ENCODE data around the gene LAMA4.

The LAMA4 gene

GRCh38 chr6:112221561-112221960 is 32.8 kb downstream of the LAMA4 start:
- no peak overlapping the region for H3K4me3 ChIP-seq
- H3K36me3 ChIP-seq (ENCODE audit: insufficient read depth, low read length): no peaks in the 10 kb centered on the region
- H3K9me3 ChIP-seq (ENCODE audit: low read depth, low read length): no peaks in the 10 kb centered on the region
- DNase-seq (ENCODE audit: low read depth, low spot score): no peak
- H3K27ac ChIP-seq: peak overlapping the region; percentile 61
- TF ChIP-seq FOXP2 (optimal IDR thresholded peaks at IDR 0.05; ENCODE audit: control extremely low read depth, extremely low read length, insufficient read depth) (no peak), POLR2AphosphoS5 (IDR thresholded peaks at IDR 0.05; ENCODE audit: borderline replicate concordance, low read depth, low read length) (no peak), EZH2 (IDR thresholded peaks at IDR 0.05) (no peak)
- H3K9ac ChIP-seq (ENCODE audit: insufficient read length): no peak overlapping the region

- Histone ChIP-seq H3K27ac (no peak overlapping the region), H3K9ac (ENCODE audit: insufficient read length) (no peak overlapping the region), H3K9me3 (ENCODE audit: low read depth, low read length) (no peaks in the 10 kb centered on the region), H3K36me3 (ENCODE audit: insufficient read depth, low read length) (no peaks in the 10 kb centered on the region), H3K4me3 (no peak overlapping the region)
- no peak for DNase-seq (ENCODE audit: low read depth, low spot score)
- TF ChIP-seq FOXP2 (optimal IDR thresholded peaks at IDR 0.05; ENCODE audit: control extremely low read depth, extremely low read length, insufficient read depth) (no peak), POLR2AphosphoS5 (IDR thresholded peaks at IDR 0.05; ENCODE audit: borderline replicate concordance, low read depth, low read length) (no peak), EZH2 (IDR thresholded peaks at IDR 0.05) (no peak)
Measured at GRCh38 chr6:112218563-112218962, 35.8 kb downstream of the LAMA4 start.

- no peaks in the 10 kb centered on the region for H3K9me3 ChIP-seq (ENCODE audit: low read depth, low read length)
- no peak overlapping the region for H3K4me3 ChIP-seq
- no peaks in the 10 kb centered on the region for H3K36me3 ChIP-seq (ENCODE audit: insufficient read depth, low read length)
- no peak overlapping the region for H3K9ac ChIP-seq (ENCODE audit: insufficient read length)
- TF ChIP-seq EZH2 (IDR thresholded peaks at IDR 0.05): no peak
- TF ChIP-seq POLR2AphosphoS5 (IDR thresholded peaks at IDR 0.05; ENCODE audit: borderline replicate concordance, low read depth, low read length): no peak
- no peak for TF ChIP-seq FOXP2 (optimal IDR thresholded peaks at IDR 0.05; ENCODE audit: control extremely low read depth, extremely low read length, insufficient read depth)
- DNase-seq (ENCODE audit: low read depth, low spot score): no peak
- no peak overlapping the region for H3K27ac ChIP-seq
Measured at GRCh38 chr6:112216662-112217551, 37.5 kb downstream of the LAMA4 start.

- H3K4me3 ChIP-seq: no peak overlapping the region
- H3K9ac ChIP-seq (ENCODE audit: insufficient read length): no peak overlapping the region
- no peak for TF ChIP-seq EZH2 (IDR thresholded peaks at IDR 0.05)
- peak overlapping the region; percentile 33; the same call in 1 of the 2 replicates for H3K27ac ChIP-seq
- DNase-seq (ENCODE audit: low read depth, low spot score): no peak
- no peaks in the 10 kb centered on the region for H3K9me3 ChIP-seq (ENCODE audit: low read depth, low read length)
- H3K36me3 ChIP-seq (ENCODE audit: insufficient read depth, low read length): no peaks in the 10 kb centered on the region
Measured at GRCh38 chr6:112215488-112216284, 38.7 kb downstream of the LAMA4 start.

- TF ChIP-seq FOXP2 (optimal IDR thresholded peaks at IDR 0.05; ENCODE audit: control extremely low read depth, extremely low read length, insufficient read depth) (no peak), POLR2AphosphoS5 (IDR thresholded peaks at IDR 0.05; ENCODE audit: borderline replicate concordance, low read depth, low read length) (no peak)
- Histone ChIP-seq H3K9me3 (ENCODE audit: low read depth, low read length) (no peaks in the 10 kb centered on the region), H3K9ac (ENCODE audit: insufficient read length) (no peak overlapping the region), H3K4me3 (no peak overlapping the region), H3K27ac (no peak overlapping the region), H3K36me3 (ENCODE audit: insufficient read depth, low read length) (no peaks in the 10 kb centered on the region)
- no peak for DNase-seq (ENCODE audit: low read depth, low spot score)
Measured at GRCh38 chr6:112214739-112215269, 39.6 kb downstream of the LAMA4 start.

- no peak for DNase-seq (ENCODE audit: low read depth, low spot score)
- TF ChIP-seq POLR2AphosphoS5 (IDR thresholded peaks at IDR 0.05; ENCODE audit: borderline replicate concordance, low read depth, low read length) (no peak), FOXP2 (optimal IDR thresholded peaks at IDR 0.05; ENCODE audit: control extremely low read depth, extremely low read length, insufficient read depth) (no peak), EZH2 (IDR thresholded peaks at IDR 0.05) (no peak)
- H3K9me3 ChIP-seq (ENCODE audit: low read depth, low read length): no peaks in the 10 kb centered on the region
- no peak overlapping the region for H3K27ac ChIP-seq
- H3K36me3 ChIP-seq (ENCODE audit: insufficient read depth, low read length): no peaks in the 10 kb centered on the region
- H3K4me3 ChIP-seq: no peak overlapping the region
- no peak overlapping the region for H3K9ac ChIP-seq (ENCODE audit: insufficient read length)
Measured at GRCh38 chr6:112210852-112211251, 43.5 kb downstream of the LAMA4 start.

- Histone ChIP-seq H3K4me3 (no peak overlapping the region), H3K9ac (ENCODE audit: insufficient read length) (no peak overlapping the region), H3K9me3 (ENCODE audit: low read depth, low read length) (no peaks in the 10 kb centered on the region), H3K36me3 (ENCODE audit: insufficient read depth, low read length) (no peaks in the 10 kb centered on the region), H3K27ac (no peak overlapping the region)
- TF ChIP-seq EZH2 (IDR thresholded peaks at IDR 0.05) (no peak), FOXP2 (optimal IDR thresholded peaks at IDR 0.05; ENCODE audit: control extremely low read depth, extremely low read length, insufficient read depth) (no peak), POLR2AphosphoS5 (IDR thresholded peaks at IDR 0.05; ENCODE audit: borderline replicate concordance, low read depth, low read length) (no peak)
- no peak for DNase-seq (ENCODE audit: low read depth, low spot score)
Measured at GRCh38 chr6:112209131-112209530, 45.2 kb downstream of the LAMA4 start.

- Histone ChIP-seq H3K9me3 (ENCODE audit: low read depth, low read length) (no peaks in the 10 kb centered on the region), H3K9ac (ENCODE audit: insufficient read length) (no peak overlapping the region), H3K4me3 (no peak overlapping the region), H3K36me3 (ENCODE audit: insufficient read depth, low read length) (no peaks in the 10 kb centered on the region), H3K27ac (no peak overlapping the region)
- TF ChIP-seq EZH2 (IDR thresholded peaks at IDR 0.05): no peak
- no peak for TF ChIP-seq FOXP2 (optimal IDR thresholded peaks at IDR 0.05; ENCODE audit: control extremely low read depth, extremely low read length, insufficient read depth)
- no peak for TF ChIP-seq POLR2AphosphoS5 (IDR thresholded peaks at IDR 0.05; ENCODE audit: borderline replicate concordance, low read depth, low read length)
- no peak for DNase-seq (ENCODE audit: low read depth, low spot score)
Measured at GRCh38 chr6:112207776-112208175, 46.6 kb downstream of the LAMA4 start.

All from SK-N-MC (cell line).